SHP77 treated with DMSO at 0.1 percent for 48 hours (cell line): ENCODE results near the gene LEF1.
A peak's percentile ranks its signal among the peaks of the same experiment; 100 is the strongest.

Experiments used
- DNase-seq: peaks from one replicate; lab custom pipeline; 2025; lab: John Stamatoyannopoulos, UW

Gene LEF1

DNA sequence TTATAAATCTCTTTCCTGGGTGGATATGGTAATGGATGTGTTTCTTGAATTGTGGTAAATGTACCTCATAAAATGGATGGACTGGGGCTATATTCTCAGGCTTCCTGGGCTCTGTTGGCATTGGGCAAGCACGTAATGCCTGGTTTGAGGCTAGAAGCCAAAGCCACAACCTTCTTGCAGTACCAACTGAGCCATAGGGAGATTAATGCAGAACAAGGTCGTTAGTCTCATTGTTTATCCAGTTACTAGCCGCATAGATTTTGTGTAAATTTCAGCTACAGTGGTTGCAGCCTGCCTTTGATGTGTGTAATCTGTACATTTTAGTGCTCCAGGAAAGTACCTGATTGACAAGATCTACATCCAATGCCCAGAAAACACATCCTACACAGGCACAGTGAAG lies 7.2 kb upstream of the LEF1 start:
- DNase-seq, result no peak

DNA sequence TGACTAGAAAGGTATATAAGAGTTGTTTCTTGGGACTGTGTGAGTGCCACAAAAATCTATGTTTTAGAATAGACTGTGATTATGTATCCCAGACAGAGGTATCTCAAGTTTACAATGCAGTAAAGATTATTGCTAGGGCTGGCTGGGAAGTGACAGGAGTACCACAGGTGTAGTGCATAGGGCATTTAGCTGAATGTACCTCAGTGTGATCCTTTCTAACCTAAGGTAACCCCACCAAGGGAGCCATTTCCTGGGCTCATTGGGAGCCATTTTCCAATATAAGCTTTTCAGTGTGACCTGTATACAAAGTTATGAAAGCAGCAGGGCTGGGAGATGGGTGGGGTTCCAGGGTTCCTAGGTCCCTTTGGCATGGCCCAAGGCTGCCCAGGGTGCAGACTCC lies 6.1 kb upstream of the LEF1 start:
- no peak for DNase-seq

DNA sequence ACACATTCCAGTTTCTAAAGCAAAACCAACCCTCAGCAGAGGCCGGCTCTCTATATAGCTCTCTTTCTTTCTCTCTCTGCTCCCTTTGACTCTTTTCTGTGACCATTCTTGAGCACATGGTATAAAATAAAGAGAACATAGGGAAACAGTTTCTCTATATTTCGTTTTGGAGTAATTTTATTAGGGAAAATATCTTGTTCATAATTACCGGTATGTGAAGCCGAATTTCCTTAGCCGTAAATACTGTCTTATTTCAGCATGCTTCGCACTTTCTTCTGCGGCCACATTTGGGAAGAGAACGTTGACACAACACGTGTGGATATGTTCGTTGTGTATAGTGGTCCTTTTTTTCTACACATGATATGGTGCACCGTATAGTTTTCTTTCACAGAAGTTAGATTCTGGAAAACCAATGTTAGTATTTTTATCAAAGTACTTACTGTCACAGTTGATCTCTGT lies 4.9 kb upstream of the LEF1 start:
- no peak for DNase-seq

DNA sequence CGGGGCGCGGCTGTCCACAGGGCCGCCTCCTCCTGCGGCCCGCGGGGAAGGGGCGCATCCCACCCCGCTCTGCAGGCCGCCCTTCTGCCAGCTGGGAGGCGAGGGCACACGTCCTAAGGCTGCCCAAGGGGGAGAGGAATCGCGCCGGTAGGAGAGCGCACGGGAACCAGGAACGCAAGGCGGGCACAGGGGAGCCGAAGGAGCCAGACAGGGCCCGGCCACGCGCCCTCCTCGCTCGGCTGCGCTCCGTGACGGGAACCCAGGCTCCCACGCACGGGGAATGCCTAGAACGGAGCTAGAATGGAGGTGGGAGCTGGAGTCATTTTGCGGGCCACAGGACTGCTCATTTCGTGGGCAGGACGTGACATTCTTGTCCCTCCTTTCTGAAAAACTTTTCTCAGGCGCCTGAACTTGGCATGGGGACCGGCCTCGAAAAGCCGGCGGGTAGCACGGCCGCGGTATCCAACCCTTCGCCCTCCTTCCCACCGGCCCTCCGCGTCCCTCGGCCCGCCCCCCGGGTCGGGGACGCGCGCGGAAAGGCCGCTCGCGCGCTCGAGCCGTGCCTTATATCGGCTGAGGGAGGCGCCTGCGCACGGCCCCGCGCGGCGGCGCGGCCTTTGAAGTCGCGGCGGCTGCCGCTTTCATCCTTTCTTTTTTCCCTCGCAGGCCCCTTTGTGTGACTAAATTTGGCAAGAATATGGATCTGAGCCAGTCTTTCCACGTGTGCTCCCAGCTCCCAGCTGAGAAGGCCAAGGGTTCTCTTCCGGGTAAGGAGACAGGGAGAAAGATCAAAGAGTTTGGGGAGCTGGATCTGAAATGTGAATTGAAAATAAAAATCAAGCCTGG lies 4.2 kb upstream of the LEF1 start:
- no peak for DNase-seq

DNA sequence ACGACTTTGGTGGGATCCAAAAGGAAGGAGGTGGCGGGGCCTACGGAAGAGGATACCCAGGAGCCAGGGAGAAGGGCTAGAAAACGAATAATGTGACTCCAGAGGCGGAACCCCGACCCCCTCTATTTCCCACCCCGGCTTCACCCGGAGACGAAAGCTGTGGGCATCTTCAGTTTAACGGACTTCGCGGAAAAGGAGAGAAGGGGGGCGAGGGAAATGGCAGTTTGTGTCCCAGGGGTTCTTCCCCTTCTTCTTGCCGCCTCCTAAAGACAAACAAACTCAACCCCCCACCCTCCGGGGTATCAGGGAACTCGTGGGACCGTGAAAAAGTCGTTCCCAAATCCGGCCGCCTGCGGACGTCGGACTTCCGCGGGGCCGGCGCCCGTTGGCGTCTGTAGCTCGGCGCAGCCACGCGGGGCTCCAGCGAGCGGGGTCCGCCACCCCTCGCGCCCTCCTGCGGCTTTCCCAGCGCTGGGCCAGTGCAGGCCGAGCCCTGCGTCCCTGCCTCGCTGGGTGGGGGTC lies 3.6 kb upstream of the LEF1 start:
- no peak for DNase-seq

DNA sequence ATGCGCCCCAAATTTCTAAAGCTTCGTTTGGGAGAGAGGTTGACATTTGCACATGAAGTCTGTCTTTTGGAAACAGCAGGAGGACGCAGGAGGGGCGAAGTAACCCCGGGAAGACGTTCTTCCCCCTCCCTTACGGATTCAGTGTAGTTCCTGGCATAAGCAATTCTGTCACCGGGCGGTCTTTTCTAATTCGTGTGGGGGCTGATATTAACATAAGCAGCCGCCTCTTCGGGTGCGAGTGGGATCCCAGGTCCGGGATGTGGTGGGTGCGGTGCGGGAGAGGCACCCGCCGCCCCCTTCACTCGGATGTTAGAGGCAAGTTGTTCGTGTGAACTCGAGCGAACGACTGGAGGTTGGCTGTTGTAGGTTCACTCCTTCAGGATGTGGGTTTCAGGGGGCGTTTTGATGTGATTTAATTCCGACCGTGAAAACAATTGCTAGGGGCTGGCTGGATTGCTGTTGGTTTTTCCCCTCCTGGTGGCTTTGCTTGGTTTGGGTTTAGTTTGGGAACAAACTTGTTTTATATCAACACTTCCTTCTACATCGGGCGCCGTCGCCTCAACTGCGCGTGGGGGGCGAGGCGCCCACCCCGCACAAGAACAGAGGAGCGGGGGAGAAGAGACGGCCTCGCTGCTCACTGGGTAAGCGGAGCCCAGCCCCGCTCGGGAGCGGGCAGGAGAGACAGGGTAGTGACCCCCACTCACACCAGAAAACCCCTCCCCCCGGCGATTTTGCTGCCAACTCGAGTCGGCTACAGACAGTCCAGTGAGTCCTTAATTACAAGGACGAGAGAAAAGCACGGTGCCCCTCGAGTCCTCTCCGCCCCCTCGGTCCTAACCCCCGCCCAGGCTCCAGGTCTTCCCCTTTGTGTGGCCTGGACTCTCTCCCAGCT lies 2.9 kb upstream of the LEF1 start:
- DNase-seq, result no peak

DNA sequence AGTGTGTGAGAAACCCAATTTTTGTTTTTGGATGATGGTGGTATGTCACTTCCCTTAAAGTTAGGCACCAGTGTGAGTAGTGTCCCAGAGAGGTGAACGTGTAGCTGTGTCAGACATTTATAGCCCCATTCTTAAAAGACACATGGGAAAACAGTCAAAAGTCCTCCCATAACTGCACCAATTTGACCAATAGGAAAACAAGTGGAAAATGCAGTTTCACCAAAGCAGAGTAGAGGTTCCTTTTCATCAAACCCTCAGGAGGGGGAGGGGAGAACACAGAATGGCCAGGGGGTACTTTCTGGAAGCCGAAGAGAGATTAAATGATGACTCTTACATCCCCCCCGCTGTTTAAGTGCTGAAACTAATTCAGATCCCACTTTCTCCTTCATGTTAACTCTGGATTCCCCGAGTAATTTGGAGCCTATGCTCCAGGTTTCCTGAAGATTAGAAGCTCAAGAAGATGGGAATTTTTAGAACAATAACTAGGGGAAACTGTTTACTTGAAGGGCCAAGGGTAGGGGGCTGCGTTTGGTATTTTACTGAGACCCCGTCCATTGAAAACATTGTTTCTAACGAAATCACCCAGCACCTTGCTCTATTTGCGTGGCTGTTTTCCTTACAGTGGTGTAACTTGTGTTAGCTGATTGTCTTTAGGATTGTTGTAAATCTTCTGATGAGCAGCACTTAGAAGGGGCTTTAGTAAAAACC lies 2.1 kb upstream of the LEF1 start:
- no peak for DNase-seq

DNA sequence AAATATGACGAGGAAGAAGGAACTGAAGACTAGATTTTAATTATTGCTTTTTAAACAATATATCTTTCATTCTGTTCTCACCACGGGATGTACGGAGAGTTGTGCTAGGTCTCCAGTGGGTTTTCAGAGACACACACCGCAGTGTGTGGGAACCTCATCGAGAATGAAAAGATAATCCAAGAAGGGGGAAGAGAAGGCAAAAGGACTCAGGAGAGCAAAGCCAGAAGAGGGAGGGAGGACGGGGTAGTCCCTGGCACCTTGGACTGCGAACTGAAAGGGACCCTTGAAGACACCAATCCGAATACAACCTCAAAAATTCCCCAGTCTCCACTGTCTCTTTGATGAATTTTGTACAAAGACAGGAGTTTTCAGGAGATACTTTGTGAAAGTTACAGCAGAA lies 932 bp upstream of the LEF1 start:
- no peak for DNase-seq

DNA sequence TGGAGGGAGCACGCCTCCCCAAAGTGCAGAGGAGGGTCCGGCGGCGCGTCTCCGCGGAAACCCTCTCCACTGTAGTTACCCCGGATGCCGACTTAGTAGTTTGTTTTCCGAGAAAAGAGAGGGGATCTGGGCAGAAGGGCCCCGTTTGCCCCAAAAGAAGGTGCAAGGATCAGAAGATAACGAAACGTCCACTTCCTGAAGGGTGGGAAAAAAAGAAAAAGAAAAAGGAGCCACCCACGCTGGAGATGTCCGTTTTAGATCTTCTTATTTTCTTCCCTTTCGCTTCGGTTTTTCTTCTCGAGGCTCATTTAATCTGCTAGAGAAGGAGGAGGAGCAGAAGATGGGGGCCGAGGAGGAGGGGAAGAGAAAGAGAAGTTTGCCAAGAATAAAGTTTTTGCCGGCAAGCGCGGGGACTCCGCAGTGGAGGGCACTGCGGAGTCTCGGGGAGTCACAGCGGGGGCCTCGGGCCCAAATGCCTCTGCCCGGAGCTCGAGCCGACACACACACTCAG lies 517 bp downstream of the LEF1 start:
- no peak for DNase-seq

DNA sequence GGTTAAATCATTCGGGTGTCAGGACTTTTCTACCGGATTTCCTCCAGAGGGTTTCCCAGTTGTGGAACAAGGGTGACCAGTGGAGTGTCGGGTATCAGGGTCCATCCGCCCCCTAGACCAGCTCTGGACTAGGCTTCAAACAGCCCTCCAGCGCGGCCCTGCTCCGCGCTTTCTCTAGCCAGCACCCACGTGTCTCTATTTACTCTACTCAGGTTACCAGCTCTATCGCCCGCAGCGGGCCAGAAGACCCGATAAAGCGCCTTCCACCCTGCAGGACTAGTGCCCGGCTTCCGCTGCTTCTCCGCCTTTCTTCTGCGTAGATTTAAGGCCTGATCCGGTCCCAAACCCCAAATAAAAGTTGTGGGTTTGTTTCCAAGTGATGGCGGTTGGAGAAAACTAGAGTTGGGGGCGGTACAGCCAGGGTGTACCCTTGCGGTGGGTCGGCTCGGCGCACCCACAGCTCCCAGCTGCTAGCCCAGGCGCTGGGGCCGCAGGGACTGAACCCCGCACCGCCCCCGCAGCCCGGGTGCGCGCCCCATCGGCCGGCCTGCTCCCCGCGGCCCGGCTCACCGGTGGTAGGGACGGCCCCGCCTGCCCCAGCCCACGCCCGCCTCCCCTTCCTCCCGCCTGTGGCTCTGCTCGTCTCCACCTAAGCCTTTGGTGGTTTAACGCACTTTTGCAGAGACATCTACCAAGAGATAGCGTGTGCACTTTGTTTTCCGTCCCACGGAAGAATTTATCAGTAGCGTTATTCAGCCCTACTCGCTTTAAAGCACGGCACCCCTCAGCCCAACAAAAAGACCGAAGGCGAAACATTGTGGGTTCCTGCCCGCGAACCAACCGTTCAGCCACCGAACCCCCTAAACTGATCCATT lies 2.1 kb downstream of the LEF1 start:
- peak; percentile 22 for DNase-seq

DNA sequence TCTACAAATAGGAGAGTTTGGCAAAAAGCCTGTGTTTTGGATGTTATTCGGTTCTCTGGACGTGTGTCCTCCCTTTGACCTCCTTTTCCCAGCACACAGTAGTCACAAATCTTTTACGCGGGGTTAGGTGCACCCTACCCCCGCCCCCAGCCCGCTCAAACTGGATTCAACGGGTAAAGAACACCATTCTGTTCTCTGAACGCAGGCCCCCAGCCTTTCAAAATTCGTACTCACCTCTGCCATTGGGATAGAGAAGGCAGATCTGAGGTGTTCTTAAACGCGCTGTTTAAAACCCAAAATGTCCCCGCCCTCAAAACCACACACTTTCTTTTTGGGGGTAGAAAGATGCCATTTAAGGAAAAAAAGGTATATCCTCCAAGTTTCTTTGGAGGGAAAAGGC lies 2.7 kb downstream of the LEF1 start:
- DNase-seq, result no peak

DNA sequence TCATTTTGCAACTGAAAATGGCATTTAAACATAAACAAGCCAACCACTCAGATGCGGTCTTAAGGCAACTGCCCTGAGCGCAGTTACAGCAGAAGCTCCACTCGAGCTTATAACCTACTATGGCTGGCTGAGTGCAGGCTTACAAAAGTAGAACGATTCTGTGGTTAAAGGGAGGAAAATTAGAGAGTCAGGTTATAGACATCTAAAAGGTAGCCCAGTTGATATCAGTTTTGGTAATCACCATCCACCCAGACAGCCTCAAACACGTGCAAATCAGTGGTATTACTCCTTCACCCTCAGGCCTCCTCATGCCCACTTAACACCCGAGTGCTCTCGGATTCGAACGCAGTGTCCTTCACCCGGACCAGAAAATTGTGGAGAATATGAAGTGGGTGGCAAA lies 3.1 kb downstream of the LEF1 start:
- DNase-seq, result no peak

DNA sequence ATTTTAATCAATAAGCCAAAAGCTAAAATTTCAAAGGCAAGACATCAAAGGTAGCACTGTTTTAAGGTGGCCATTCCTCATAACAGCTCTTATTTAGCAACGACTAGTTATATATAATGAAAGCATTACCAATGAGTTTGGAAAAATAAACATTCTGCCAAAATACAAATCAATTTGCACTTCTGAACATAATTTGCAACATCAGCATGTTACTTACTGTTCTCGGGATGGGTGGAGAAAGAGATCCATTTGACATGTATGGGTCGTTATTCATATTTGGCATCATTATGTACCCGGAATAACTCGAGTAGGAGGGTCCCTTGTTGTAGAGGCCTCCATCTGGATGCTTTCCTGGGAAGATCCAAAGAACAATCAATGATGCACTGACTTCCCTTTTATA lies 5.4 kb downstream of the LEF1 start:
- no peak for DNase-seq

DNA sequence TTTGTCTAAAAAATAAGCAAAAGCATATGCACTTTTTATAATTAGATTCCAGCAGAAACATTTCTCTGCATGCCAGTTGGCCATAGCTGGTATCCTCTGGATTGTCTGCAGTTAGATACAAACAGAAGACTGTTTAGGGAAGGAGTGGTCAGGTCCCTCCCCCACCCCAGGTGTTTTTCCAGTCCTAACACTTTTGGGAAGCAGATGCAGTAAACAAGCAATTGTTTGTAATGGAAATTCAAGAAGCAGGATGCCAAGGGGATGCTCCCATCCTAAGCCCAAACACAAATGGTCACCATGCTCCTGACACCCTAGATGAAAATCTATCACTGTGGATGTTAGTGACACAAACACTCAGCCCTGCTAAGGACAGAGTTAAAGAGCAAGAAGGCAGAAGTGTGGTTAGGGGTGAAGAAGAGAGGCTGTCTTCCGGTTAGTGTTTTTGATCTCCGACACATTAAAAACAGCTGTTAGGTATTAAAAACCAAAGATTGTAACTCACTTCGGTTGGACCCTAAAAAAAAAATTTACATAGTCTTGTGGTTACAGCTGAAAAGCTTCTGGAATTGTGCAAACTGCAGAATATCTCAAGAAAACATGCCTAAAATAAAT lies 7.9 kb downstream of the LEF1 start:
- no peak for DNase-seq

DNA sequence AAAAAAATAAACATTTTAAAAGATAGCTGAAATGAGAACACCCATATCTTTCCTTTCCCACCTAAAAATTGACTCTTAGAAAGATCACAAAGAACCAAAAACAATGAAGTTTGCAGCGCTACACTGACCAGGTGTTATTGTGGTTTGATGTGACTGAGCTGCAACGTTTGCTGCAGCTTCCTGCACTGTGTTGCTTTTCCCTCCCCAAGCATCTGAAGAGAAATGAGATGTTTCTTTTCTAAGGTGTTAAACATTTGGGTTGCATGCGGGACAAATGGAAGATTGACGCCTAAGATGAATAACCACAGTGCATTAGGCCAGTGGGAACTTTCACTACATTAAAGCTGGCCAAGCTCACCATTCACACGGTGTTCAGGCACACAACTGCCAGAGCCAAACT lies 8.9 kb downstream of the LEF1 start:
- DNase-seq, result no peak

DNA sequence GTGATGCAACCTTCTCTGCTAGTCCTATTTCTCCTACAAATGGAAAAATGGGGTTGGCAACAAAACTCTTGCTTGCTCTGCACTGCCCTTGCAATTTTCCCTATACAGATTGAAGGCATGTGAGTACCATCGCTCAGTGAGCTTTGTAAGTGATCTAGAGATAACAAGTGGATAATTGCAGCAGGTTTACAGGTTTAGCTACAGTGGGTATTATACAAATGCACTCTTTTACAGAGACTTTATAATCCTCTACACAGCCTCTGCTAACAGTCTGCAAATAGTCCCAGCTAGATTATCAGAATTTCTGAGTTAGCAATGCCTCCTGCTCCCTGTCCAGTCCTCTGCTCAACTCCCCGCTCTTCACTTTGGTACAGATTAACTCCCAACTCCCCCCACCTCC lies 11.1 kb downstream of the LEF1 start:
- DNase-seq, result no peak

DNA sequence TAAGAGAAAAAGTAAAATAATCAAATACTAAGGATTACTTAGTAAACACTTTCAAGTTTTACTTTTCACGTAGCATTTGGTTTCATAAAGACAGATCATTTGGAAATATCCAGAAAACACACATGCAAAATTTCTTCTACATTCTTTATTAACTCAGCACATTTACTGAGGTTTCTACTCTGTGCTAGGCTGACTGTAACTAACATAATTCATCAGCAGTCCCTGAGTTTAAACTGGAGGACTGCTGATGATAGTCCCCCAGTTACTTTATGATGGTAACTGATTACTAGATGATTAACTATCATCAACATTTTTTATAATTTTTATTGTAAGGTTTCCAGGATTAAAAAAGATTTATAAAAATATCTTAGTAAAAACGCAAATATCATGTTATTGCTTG lies 12.3 kb downstream of the LEF1 start:
- DNase-seq, result no peak

DNA sequence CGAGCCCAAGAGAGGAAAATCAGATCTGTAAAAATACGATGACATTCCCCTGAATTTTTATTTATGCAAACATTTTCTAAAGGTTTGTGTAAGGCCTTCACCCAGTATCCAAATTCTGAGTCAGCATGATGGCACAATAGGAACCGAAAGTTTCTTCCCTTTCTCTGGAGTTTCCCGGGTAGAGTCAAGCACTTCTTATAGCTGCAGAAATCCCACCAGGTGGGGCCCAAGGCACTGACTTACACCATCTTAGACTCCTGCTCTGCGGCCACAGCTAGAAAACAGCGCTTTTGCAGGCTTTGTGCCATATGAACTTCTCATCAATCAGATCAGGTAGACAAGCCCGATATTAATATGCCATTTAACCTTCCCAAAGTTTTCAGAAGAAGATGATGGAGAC lies 13.4 kb downstream of the LEF1 start:
- no peak for DNase-seq

DNA sequence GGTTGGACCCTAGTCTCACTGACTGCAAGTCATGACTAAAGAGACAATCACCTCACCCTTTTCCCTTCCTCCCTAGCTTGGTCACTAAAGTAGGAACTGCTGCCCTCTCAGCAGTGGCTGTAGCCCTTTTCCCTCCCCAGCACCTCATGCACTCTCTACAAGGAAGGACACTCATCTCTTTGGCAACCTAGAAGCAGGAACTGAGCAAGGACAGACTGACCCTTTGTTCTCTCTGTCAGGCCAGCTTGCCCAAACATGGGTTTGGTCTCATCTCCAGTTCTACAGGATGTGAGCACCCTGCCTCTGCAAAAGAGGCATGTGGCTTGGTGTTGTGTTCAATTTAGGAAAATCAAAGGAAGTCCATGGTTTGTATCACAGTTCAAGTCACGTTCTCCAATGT lies 15.8 kb downstream of the LEF1 start:
- no peak for DNase-seq

DNA sequence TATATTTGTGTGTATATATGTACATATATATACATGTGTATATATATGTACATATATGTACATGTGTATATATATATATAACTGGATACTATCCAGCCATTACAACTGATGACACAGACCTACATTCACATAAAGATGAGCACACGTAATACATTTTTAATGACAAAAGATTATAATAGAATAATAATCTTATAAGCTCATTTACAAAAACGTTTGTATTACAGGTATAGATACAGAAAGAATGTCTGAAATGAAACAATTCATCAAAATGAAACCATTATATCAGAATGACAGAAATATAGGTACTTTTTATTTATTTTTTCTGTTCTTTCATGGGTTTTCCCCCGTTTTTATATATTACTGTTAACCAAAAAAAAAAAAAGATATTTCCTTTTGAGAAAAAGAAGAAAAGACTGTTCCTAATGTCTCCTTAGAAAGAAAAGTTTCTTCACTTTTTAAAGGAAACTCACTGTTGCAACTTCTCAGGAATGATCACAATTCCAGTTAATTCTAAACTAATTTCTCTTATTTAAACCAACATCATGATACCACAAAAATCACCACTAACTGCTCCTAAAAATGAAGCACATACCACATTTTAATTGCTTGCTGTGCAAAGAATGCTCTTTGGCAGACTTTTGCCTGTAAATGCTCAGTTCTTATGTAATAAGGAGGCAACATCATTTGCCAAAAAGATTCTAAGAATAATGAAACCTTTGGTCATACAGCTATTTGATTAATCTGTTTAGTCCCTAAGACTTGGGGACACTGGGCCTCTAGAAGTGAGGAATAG lies 18.9 kb downstream of the LEF1 start:
- DNase-seq, result no peak
